ENCODE data around the gene TRPC1.
"Not testable (repeated sequence)": the region's sequence is repeated elsewhere in the genome, so short reads cannot be mapped to it uniquely, and the experiment has no call there.

- TF ChIP-seq CTCF (IDR thresholded peaks at IDR 0.05; ENCODE audit: insufficient read depth, low read depth, low read length); EZH2 (IDR thresholded peaks at IDR 0.05; ENCODE audit: insufficient read depth, low read length): not testable (repeated sequence)
These were observed 9.0 kb upstream of the TRPC1 start for GRCh38 chr3:142714882-142715281.

Data from astrocyte (in vitro differentiated cells and primary cell).